PFSK-1 (cell line): Measurements from ENCODE around the gene KIF1B.

Experiments
- FOXP2 ChIP-seq: optimal IDR thresholded peaks from 2 replicates; pipeline ENCODE3; 2011; ENCODE audit warnings: borderline replicate concordance, control low read depth, inconsistent platforms; ENCODE audit not compliant: insufficient read depth; ENCODE audit errors: extremely low read length, extremely low read depth
- POLR2AphosphoS5 ChIP-seq: IDR thresholded peaks from 2 replicates; pipeline ENCODE4 v1.6.1; 2012; ENCODE audit warnings: low read depth, mild to moderate bottlenecking, control low read depth, low read length, moderate library complexity
- SIN3A ChIP-seq: IDR thresholded peaks from 2 replicates; pipeline ENCODE4 v1.6.1; 2012; ENCODE audit warnings: mild to moderate bottlenecking, low read length, moderate library complexity, borderline replicate concordance; ENCODE audit not compliant: insufficient read depth
- TAF1 ChIP-seq: IDR thresholded peaks from 2 replicates; pipeline ENCODE4 v1.6.1; 2012; ENCODE audit warnings: low read length, control low read depth, borderline replicate concordance; ENCODE audit not compliant: insufficient read depth
- TF ChIP-seq, protein P1 (sequence below), 2 experiments: IDR thresholded peaks; 2 replicates each; pipeline versions ENCODE4 v1.6.1 to v1.8.0; 2011 to 2012; ENCODE audit warnings: low read depth in 2 of 2, low read length in 2 of 2, control low read depth in 1 of 2, inconsistent platforms in 1 of 2, mild to moderate bottlenecking in 1 of 2, moderate library complexity in 1 of 2; ENCODE audit not compliant: insufficient read depth in 1 of 2

DNA sequence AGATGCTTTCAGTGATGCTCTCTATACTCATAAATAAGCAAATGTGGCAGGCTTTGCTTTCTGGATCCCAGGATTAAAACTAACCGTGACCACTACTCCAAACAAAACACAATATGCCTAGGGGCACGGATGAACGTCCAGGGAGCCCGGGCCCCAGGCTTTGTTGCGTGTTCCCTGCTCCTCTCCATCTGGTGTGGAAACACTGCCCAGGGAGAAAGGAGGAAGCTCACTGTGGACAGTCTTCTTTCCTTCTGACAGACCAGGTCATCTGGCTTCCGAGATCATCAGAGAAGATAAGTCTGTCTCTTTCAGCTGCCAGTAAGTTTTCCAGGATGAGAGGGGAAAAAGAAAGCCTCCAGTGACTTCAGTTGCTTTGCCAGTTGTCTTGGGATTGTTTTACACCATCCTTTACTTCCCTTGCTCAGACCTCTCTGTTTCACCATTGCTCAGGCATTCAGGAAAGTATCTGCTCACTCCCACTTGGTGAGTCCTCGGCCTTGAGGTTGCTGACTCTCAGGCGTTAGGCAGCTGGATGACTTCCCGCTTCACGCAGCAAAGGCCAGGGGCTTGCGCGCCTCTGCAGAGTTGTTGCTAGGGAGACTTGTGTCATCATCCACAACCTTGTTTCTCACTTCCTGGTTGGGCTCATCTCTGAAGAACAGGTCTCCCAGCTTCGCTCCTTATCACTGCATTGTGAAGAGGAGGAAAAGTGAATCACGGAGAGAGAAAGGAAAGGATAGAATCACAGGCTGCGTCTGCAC lies 167.9 kb downstream of the KIF1B start:
- TF ChIP-seq TAF1 (no peak), POLR2AphosphoS5 (no peak), SIN3A (no peak), FOXP2 (peak; percentile 68)
- TF ChIP-seq, protein P1, sequence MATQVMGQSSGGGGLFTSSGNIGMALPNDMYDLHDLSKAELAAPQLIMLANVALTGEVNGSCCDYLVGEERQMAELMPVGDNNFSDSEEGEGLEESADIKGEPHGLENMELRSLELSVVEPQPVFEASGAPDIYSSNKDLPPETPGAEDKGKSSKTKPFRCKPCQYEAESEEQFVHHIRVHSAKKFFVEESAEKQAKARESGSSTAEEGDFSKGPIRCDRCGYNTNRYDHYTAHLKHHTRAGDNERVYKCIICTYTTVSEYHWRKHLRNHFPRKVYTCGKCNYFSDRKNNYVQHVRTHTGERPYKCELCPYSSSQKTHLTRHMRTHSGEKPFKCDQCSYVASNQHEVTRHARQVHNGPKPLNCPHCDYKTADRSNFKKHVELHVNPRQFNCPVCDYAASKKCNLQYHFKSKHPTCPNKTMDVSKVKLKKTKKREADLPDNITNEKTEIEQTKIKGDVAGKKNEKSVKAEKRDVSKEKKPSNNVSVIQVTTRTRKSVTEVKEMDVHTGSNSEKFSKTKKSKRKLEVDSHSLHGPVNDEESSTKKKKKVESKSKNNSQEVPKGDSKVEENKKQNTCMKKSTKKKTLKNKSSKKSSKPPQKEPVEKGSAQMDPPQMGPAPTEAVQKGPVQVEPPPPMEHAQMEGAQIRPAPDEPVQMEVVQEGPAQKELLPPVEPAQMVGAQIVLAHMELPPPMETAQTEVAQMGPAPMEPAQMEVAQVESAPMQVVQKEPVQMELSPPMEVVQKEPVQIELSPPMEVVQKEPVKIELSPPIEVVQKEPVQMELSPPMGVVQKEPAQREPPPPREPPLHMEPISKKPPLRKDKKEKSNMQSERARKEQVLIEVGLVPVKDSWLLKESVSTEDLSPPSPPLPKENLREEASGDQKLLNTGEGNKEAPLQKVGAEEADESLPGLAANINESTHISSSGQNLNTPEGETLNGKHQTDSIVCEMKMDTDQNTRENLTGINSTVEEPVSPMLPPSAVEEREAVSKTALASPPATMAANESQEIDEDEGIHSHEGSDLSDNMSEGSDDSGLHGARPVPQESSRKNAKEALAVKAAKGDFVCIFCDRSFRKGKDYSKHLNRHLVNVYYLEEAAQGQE (IDR thresholded peaks at IDR 0.05; ENCODE audit: insufficient read depth in 1 of 2, low read depth in 2 of 2, low read length in 2 of 2) = no peak
